Liver (tissue), 9 donors: ENCODE results near the gene MAN2A1. TPM values are rescaled to one million over a fixed set of nuclear protein-coding genes. Genes with fewer than 3 reads are reported as not detected.

Source experiments
- DNase-seq: peaks from one replicate; pipeline ENCODE4 v3.0.0-alpha.2; 2017; ENCODE audit warnings: low spot score
- H3K27ac ChIP-seq, 2 donors: one replicate each; pipeline ENCODE4 v1.7.0; 2013; ENCODE audit warnings: inconsistent platforms in 2 of 2, low read length in 2 of 2, control low read depth in 1 of 2, low read depth in 1 of 2, mild to moderate bottlenecking in 1 of 2
- H3K27me3 ChIP-seq, 4 donors: one replicate each; pipeline versions ENCODE4 v1.6.1 to v1.7.0; 2013; ENCODE audit warnings: low read length in 3 of 4, inconsistent platforms in 1 of 4, mild to moderate bottlenecking in 1 of 4, moderate library complexity in 1 of 4; ENCODE audit not compliant: control insufficient read depth in 4 of 4, insufficient read depth in 4 of 4
- H3K36me3 ChIP-seq, 4 donors: one replicate each; pipeline versions ENCODE4 v1.6.1 to v1.7.0; 2013; ENCODE audit warnings: low read length in 3 of 4, mild to moderate bottlenecking in 3 of 4, low read depth in 1 of 4, moderate library complexity in 1 of 4; ENCODE audit not compliant: control insufficient read depth in 4 of 4, insufficient read depth in 3 of 4
- H3K4me1 ChIP-seq, 4 donors: one replicate each; pipeline versions ENCODE4 v1.6.1 to v1.7.0; 2013; ENCODE audit warnings: low read length in 3 of 4, mild to moderate bottlenecking in 3 of 4, moderate library complexity in 1 of 4; ENCODE audit not compliant: control insufficient read depth in 4 of 4, insufficient read depth in 4 of 4
- H3K4me3 ChIP-seq, 3 donors: one replicate each; pipeline versions ENCODE4 v1.6.1 to v1.7.0; 2013; ENCODE audit warnings: low read length in 3 of 3, control low read depth in 1 of 3, low read depth in 1 of 3, mild to moderate bottlenecking in 1 of 3
- H3K9ac ChIP-seq, 2 donors: one replicate each; pipeline ENCODE4 v1.7.0; 2013; ENCODE audit warnings: low read length in 2 of 2, mild to moderate bottlenecking in 2 of 2, moderate library complexity in 2 of 2, control low read depth in 1 of 2, low read depth in 1 of 2
- H3K9me3 ChIP-seq, 4 donors: one replicate each; pipeline versions ENCODE4 v1.6.1 to v1.7.0; 2013; ENCODE audit warnings: low read length in 3 of 4; ENCODE audit not compliant: control insufficient read depth in 4 of 4
- ATF3 ChIP-seq: IDR thresholded peaks from 2 replicates; pipeline ENCODE4 v1.6.1; 2016; ENCODE audit warnings: antibody characterized with exemption
- CTCF ChIP-seq: fragments of 150-350 bp; IDR thresholded peaks from 2 replicates; pipeline ENCODE4 v1.5.1; 2017; ENCODE audit warnings: improper control_type of control experiment, low read depth, low read length; ENCODE audit not compliant: missing input control
- EGR1 ChIP-seq, 2 donors: IDR thresholded peaks; 2 replicates each; pipeline ENCODE4 v1.6.1; 2016 to 2018; ENCODE audit warnings: antibody characterized with exemption in 2 of 2, low read depth in 2 of 2
- GABPA ChIP-seq, 2 donors: IDR thresholded peaks in 1 of 2; conservative IDR thresholded peaks in 1 of 2; 2 replicates each; pipeline ENCODE4 v1.6.1; 2016; ENCODE audit warnings: antibody characterized with exemption in 2 of 2, mild to moderate bottlenecking in 1 of 2, moderate library complexity in 1 of 2
- HNF4A ChIP-seq, 2 donors: conservative IDR thresholded peaks; 2 replicates each; pipeline ENCODE4 v1.6.1; 2016; ENCODE audit warnings: antibody characterized with exemption in 2 of 2, mild to moderate bottlenecking in 2 of 2
- HNF4G ChIP-seq: IDR thresholded peaks from 2 replicates; pipeline ENCODE4 v1.6.1; 2016; ENCODE audit warnings: antibody characterized with exemption
- JUND ChIP-seq, 2 donors: IDR thresholded peaks; 2 replicates each; pipeline ENCODE4 v1.6.1; 2016; ENCODE audit warnings: antibody characterized with exemption in 2 of 2
- MAX ChIP-seq: IDR thresholded peaks from 2 replicates; pipeline ENCODE4 v1.6.1; 2016; ENCODE audit warnings: antibody characterized with exemption
- NR2F2 ChIP-seq: IDR thresholded peaks from 2 replicates; pipeline ENCODE4 v1.6.1; 2016; ENCODE audit warnings: antibody characterized with exemption
- REST ChIP-seq: IDR thresholded peaks from 2 replicates; pipeline ENCODE4 v1.6.1; 2016; ENCODE audit warnings: antibody characterized with exemption, mild to moderate bottlenecking
- RXRA ChIP-seq, 2 donors: IDR thresholded peaks; 2 replicates each; pipeline ENCODE4 v1.6.1; 2017 to 2018; ENCODE audit warnings: antibody characterized with exemption in 2 of 2, mild to moderate bottlenecking in 1 of 2
- YY1 ChIP-seq: IDR thresholded peaks from 2 replicates; pipeline ENCODE4 v1.6.1; 2016; ENCODE audit warnings: antibody characterized with exemption, mild to moderate bottlenecking
- WGBS: extraction: QIAGEN DNeasy Blood & Tissue Kit; methylation state at CpG from one replicate; pipeline ENCODE4 v1.1.7; 2013; 5-methylcytosine and 5-hydroxymethylcytosine counted together
- polyA plus RNA-seq, 2 donors: library from polyadenylated mRNA; stranded (reverse) in 1 of 2; unstranded in 1 of 2; fragments of 200-250 nt in 1 of 2; fragments of >200 nt in 1 of 2; fragmentation: Nextera tagmentation in 1 of 2; extraction: Ambion mirVana in 1 of 2; gene quantifications; one replicate each; pipeline versions ENCODE4 v1.2.1 to v1.2.3, GENCODE V29; 2013 to 2015
- total RNA-seq, 2 donors: library from RNA; depleted of rRNA; stranded (reverse); fragments of >200 nt; gene quantifications; one replicate each; pipeline ENCODE4 v1.2.3, GENCODE V29; 2014
- donor health status: healthy.
- donor health status: healthy.
- donor health status: healthy.
- donor health status: healthy.
- donor health status: healthy.

The MAN2A1 gene
- total and polyA plus RNA-seq, 4 donors: 21.4 to 82.8 (median 47.3) TPM

- Histone ChIP-seq H3K27me3 (no peaks in the 10 kb centered on the region), H3K4me3 (no peak overlapping the region), H3K9ac (no peak overlapping the region), H3K36me3 (peaks cover 0 to 2% (median 0%) of the 10 kb centered on the region in 4 donors), H3K27ac (no peak overlapping the region), H3K9me3 (no peaks in the 10 kb centered on the region), H3K4me1 (peaks cover 3 to 7% (median 6%) of the 10 kb centered on the region in 4 donors)
- no peak for DNase-seq
- TF ChIP-seq RXRA (IDR thresholded peaks at IDR 0.05) (no peak), HNF4G (no peak), GABPA (IDR thresholded peaks at IDR 0.05 in 1 of 2, conservative IDR thresholded peaks at IDR 0.05 in 1 of 2) (no peak), REST (no peak), YY1 (no peak), MAX (no peak), NR2F2 (no peak)
Measured at GRCh38 chr5:109750463-109750862, 60.7 kb downstream of the MAN2A1 start.

GRCh38 chr5:109753279-109753678, 63.6 kb downstream of the MAN2A1 start:
- TF ChIP-seq HNF4G (no peak), CTCF (no peak), HNF4A (conservative IDR thresholded peaks at IDR 0.05) (no peak), YY1 (no peak), JUND (IDR thresholded peaks at IDR 0.05) (no peak), REST (no peak), EGR1 (IDR thresholded peaks at IDR 0.05; ENCODE audit: low read depth in 2 of 2) (no peak), ATF3 (no peak), GABPA (IDR thresholded peaks at IDR 0.05 in 1 of 2, conservative IDR thresholded peaks at IDR 0.05 in 1 of 2) (no peak)
- peaks cover 2 to 7% (median 6%) of the 10 kb centered on the region in 4 donors for H3K4me1 ChIP-seq
- 97% methylated on average over 3 of the region's 3 CpGs for WGBS
- no peaks in the 10 kb centered on the region for H3K27me3 ChIP-seq
- H3K36me3 ChIP-seq: peaks cover 0 to 11% (median 5%) of the 10 kb centered on the region in 4 donors
- no peak overlapping the region for H3K27ac ChIP-seq
- no peak overlapping the region for H3K4me3 ChIP-seq
- H3K9me3 ChIP-seq: no peaks in the 10 kb centered on the region
- no peak overlapping the region for H3K9ac ChIP-seq
- DNase-seq: no peak
